HepG2 (cell line): ENCODE results near the gene SLC22A23. TPM values are rescaled to one million over a fixed set of nuclear protein-coding genes. Genes with fewer than 3 reads are reported as not detected.
A peak's percentile ranks its signal among the peaks of the same experiment; 100 is the strongest.

Source experiments
- ATAD3A ChIP-seq: sonication (generic); formaldehyde crosslinking; IDR thresholded peaks from 2 replicates; pipeline ENCODE4 v1.4.0; 2020; ENCODE audit warnings: missing genetic modification reagents
- CBFB ChIP-seq: sonication (generic); formaldehyde crosslinking; IDR thresholded peaks from 2 replicates; pipeline ENCODE4 v1.4.0; 2020; ENCODE audit warnings: missing genetic modification reagents
- CCDC6 ChIP-seq: sonication (generic); formaldehyde crosslinking; IDR thresholded peaks from 2 replicates; pipeline ENCODE4 v1.8.1; 2022; ENCODE audit warnings: mild to moderate bottlenecking, missing genetic modification reagents, moderate library complexity
- HHEX ChIP-seq: IDR thresholded peaks from 2 replicates; pipeline ENCODE4 v1.6.1; 2016; ENCODE audit warnings: control low read depth
- HOXA5 ChIP-seq: sonication (generic); formaldehyde crosslinking; IDR thresholded peaks from 2 replicates; pipeline ENCODE4 v1.4.0; 2020; ENCODE audit warnings: missing genetic modification reagents
- ISL2 ChIP-seq: sonication (generic); formaldehyde crosslinking; IDR thresholded peaks from 2 replicates; pipeline ENCODE4 v1.5.0; 2020; ENCODE audit warnings: missing genetic modification reagents
- KDM3A ChIP-seq: IDR thresholded peaks from 2 replicates; pipeline ENCODE4 v1.6.1; 2018; ENCODE audit warnings: low read depth, missing compliant biosample characterization
- NFE2 ChIP-seq: sonication (generic); formaldehyde crosslinking; IDR thresholded peaks from 2 replicates; pipeline ENCODE4 v1.4.0; 2020; ENCODE audit warnings: missing genetic modification reagents
- PAXIP1 ChIP-seq: sonication (generic); formaldehyde crosslinking; conservative IDR thresholded peaks from 2 replicates; pipeline ENCODE4 v1.4.0; 2020; ENCODE audit warnings: mild to moderate bottlenecking, missing genetic modification reagents, moderate library complexity
- PHF21A ChIP-seq: sonication (generic); formaldehyde crosslinking; IDR thresholded peaks from 2 replicates; pipeline ENCODE4 v1.5.0; 2020; ENCODE audit warnings: mild to moderate bottlenecking, missing genetic modification reagents
- ZMYM2 ChIP-seq: sonication (generic); formaldehyde crosslinking; IDR thresholded peaks from 2 replicates; pipeline ENCODE4 v1.8.0; 2022; ENCODE audit warnings: mild to moderate bottlenecking, missing genetic modification reagents
- ZNF124 ChIP-seq: sonication (generic); formaldehyde crosslinking; IDR thresholded peaks from 2 replicates; pipeline ENCODE4 v1.4.0; 2020; ENCODE audit warnings: missing genetic modification reagents
- ZNF598 ChIP-seq: sonication (generic); formaldehyde crosslinking; IDR thresholded peaks from 2 replicates; pipeline ENCODE4 v1.5.1; 2020; ENCODE audit warnings: mild to moderate bottlenecking, missing genetic modification reagents, borderline replicate concordance
- ZNF788 ChIP-seq: sonication (generic); formaldehyde crosslinking; IDR thresholded peaks from 2 replicates; pipeline ENCODE4 v1.5.0; 2020; ENCODE audit warnings: mild to moderate bottlenecking, missing genetic modification reagents, borderline replicate concordance
- polyA plus RNA-seq, 8 experiments: library from polyadenylated mRNA; depleted of rRNA in 3 of 8; stranded (reverse) in 7 of 8; unstranded in 1 of 8; fragments of >200 nt; fragmentation: Illumina TruSeq in 4 of 8; extraction: Trizol in 4 of 8; gene quantifications; 2 replicates each; pipeline versions ENCODE4 v1.2.1 to v1.2.3, GENCODE V29; 2011 to 2016; ENCODE audit warnings: low read depth in 4 of 8, missing spikeins in 1 of 8, mixed read lengths in 1 of 8; ENCODE audit not compliant: insufficient read depth in 1 of 8
- total RNA-seq, 5 experiments: library from RNA; depleted of rRNA; stranded (reverse); fragments of >200 nt; fragmentation: Illumina TruSeq; extraction: Trizol; gene quantifications; 2 replicates each; pipeline ENCODE4 v1.2.3, GENCODE V29; 2016; ENCODE audit warnings: low read depth in 1 of 5
- TF ChIP-seq, protein P1 (sequence below): sonication (generic); formaldehyde crosslinking; IDR thresholded peaks from 2 replicates; pipeline ENCODE4 v1.4.0; 2020; ENCODE audit warnings: missing genetic modification reagents
- TF ChIP-seq, protein P2 (sequence below): sonication (generic); formaldehyde crosslinking; IDR thresholded peaks from 2 replicates; pipeline ENCODE4 v1.8.0; 2022; ENCODE audit warnings: missing genetic modification reagents, mild to moderate bottlenecking, borderline replicate concordance
- TF ChIP-seq, protein P3 (sequence below): fragments of 450-650 bp; IDR thresholded peaks from 2 replicates; pipeline ENCODE4 v1.6.1; 2016
- TF ChIP-seq, protein P4 (sequence below): sonication (generic); formaldehyde crosslinking; IDR thresholded peaks from 2 replicates; pipeline ENCODE4 v1.8.1; 2023; ENCODE audit warnings: missing genetic modification reagents, inconsistent platforms, borderline replicate concordance
- TF ChIP-seq, protein P5 (sequence below): IDR thresholded peaks from 2 replicates; pipeline ENCODE4 v1.6.1; 2016; ENCODE audit warnings: missing compliant biosample characterization, missing genetic modification reagents, borderline replicate concordance

SLC22A23 gene
- total and polyA plus RNA-seq, 2 of the 13 experiments (the other 11 are each of a cell fraction or from before 2014, with no cell fraction given) = 11.8 to 17.5 TPM

GRCh38 chr6:3403238-3404173, 53.3 kb downstream of the SLC22A23 start (continued):
- TF ChIP-seq, protein P1, sequence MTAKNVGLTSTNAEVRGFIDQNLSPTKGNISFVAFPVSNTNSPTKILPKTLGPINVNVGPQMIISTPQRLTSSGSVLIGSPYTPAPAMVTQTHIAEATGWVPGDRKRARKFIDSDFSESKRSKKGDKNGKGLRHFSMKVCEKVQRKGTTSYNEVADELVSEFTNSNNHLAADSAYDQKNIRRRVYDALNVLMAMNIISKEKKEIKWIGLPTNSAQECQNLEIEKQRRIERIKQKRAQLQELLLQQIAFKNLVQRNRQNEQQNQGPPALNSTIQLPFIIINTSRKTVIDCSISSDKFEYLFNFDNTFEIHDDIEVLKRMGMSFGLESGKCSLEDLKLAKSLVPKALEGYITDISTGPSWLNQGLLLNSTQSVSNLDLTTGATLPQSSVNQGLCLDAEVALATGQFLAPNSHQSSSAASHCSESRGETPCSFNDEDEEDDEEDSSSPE = peak; percentile 77
- TF ChIP-seq KDM3A (CRISPR knock-in tag) (peak; percentile 81), PAXIP1 (CRISPR knock-in tag) (peak; percentile 99), ZNF598 (CRISPR knock-in tag) (no peak), ZNF124 (CRISPR knock-in tag) (peak; percentile 98), HHEX (CRISPR knock-in tag) (peak; percentile 73), ZMYM2 (0 out of 2 replicates have a peak, but pooled peaks have one; percentile 50), ZNF788 (CRISPR knock-in tag) (peak; percentile 94; the same call in 1 of the 2 replicates), ISL2 (peak; percentile 98), PHF21A (CRISPR knock-in tag) (peak; percentile 99), HOXA5 (CRISPR knock-in tag) (peak; percentile 98), CBFB (CRISPR knock-in tag) (peak; percentile 58; the same call in 1 of the 2 replicates), NFE2 (no peak), CCDC6 (CRISPR knock-in tag) (peak; percentile 62; the same call in 1 of the 2 replicates), ATAD3A (CRISPR knock-in tag) (no peak)
- TF ChIP-seq, protein P2, sequence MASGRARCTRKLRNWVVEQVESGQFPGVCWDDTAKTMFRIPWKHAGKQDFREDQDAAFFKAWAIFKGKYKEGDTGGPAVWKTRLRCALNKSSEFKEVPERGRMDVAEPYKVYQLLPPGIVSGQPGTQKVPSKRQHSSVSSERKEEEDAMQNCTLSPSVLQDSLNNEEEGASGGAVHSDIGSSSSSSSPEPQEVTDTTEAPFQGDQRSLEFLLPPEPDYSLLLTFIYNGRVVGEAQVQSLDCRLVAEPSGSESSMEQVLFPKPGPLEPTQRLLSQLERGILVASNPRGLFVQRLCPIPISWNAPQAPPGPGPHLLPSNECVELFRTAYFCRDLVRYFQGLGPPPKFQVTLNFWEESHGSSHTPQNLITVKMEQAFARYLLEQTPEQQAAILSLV = peak; percentile 90
- TF ChIP-seq, protein P3, sequence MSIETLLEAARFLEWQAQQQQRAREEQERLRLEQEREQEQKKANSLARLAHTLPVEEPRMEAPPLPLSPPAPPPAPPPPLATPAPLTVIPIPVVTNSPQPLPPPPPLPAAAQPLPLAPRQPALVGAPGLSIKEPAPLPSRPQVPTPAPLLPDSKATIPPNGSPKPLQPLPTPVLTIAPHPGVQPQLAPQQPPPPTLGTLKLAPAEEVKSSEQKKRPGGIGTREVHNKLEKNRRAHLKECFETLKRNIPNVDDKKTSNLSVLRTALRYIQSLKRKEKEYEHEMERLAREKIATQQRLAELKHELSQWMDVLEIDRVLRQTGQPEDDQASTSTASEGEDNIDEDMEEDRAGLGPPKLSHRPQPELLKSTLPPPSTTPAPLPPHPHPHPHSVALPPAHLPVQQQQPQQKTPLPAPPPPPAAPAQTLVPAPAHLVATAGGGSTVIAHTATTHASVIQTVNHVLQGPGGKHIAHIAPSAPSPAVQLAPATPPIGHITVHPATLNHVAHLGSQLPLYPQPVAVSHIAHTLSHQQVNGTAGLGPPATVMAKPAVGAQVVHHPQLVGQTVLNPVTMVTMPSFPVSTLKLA = peak; percentile 75
- TF ChIP-seq, protein P4, sequence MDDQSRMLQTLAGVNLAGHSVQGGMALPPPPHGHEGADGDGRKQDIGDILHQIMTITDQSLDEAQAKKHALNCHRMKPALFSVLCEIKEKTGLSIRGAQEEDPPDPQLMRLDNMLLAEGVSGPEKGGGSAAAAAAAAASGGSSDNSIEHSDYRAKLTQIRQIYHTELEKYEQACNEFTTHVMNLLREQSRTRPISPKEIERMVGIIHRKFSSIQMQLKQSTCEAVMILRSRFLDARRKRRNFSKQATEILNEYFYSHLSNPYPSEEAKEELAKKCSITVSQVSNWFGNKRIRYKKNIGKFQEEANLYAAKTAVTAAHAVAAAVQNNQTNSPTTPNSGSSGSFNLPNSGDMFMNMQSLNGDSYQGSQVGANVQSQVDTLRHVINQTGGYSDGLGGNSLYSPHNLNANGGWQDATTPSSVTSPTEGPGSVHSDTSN (CRISPR knock-in tag) = no peak
- TF ChIP-seq, protein P5, sequence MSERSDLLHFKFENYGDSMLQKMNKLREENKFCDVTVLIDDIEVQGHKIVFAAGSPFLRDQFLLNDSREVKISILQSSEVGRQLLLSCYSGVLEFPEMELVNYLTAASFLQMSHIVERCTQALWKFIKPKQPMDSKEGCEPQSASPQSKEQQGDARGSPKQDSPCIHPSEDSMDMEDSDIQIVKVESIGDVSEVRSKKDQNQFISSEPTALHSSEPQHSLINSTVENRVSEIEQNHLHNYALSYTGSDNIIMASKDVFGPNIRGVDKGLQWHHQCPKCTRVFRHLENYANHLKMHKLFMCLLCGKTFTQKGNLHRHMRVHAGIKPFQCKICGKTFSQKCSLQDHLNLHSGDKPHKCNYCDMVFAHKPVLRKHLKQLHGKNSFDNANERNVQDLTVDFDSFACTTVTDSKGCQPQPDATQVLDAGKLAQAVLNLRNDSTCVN = peak; percentile 93
